DOHH2 (cell line): ENCODE measurements around the gene OXLD1.
A peak's percentile ranks its signal among the peaks of the same experiment; 100 is the strongest.

ENCODE experiments used
- CTCF ChIP-seq: fragments of 200-600 bp; sonication (generic); IDR thresholded peaks from one replicate; pipeline ENCODE4 v1.5.1; 2014; ENCODE audit warnings: antibody characterized with exemption, mild to moderate bottlenecking, low read depth, low read length; ENCODE audit not compliant: poor library complexity, severe bottlenecking
- EZH2phosphoT487 ChIP-seq: fragments of 200-600 bp; sonication (generic); IDR thresholded peaks from 2 replicates; pipeline ENCODE4 v1.6.1; 2017; ENCODE audit warnings: borderline replicate concordance, mild to moderate bottlenecking, antibody characterized with exemption, low read length, moderate library complexity, mixed read lengths

DNA sequence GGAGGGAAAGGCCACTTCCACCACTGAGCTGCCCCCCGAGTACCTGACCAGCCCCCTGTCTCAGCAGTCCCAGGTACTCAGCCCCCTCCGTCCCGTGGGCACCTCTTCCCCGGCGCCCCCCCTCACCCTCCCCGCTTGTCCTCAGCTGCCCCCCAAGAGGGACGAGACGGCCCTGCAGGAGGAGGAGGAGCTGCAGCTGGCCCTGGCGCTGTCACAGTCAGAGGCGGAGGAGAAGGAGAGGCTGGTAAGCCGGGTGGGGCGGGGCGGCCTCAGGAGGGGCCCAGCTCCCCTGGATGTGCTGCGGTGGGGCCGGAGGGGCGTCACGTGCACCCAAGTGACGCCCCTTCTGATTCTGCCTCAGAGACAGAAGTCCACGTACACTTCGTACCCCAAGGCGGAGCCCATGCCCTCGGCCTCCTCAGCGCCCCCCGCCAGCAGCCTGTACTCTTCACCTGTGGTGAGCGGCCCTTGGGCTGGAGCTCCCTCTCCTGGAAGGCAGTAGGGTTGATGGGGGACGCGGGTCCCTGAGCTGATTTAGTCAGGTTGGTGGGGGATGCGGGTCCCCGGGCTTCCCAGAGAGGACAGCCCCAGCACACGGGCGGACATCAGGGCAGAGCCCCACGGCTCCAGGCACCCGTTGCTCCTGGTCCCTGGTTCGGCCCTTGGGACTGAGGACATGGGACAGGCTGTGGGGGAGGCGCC is 27.3 kb upstream of the OXLD1 start:
- TF ChIP-seq CTCF: peak; percentile 42
- no peak for TF ChIP-seq EZH2phosphoT487
